Brain pericyte (primary cell): Measurements from ENCODE around the gene ANKLE1.
"Not testable (repeated sequence)": the region's sequence is repeated elsewhere in the genome, so short reads cannot be mapped to it uniquely, and the experiment has no call there.

ENCODE experiments used
- DNase-seq: peaks from one replicate; pipeline ENCODE4 v3.0.0-alpha.2; 2012; ENCODE audit warnings: low read depth, low spot score

Gene ANKLE1

DNA sequence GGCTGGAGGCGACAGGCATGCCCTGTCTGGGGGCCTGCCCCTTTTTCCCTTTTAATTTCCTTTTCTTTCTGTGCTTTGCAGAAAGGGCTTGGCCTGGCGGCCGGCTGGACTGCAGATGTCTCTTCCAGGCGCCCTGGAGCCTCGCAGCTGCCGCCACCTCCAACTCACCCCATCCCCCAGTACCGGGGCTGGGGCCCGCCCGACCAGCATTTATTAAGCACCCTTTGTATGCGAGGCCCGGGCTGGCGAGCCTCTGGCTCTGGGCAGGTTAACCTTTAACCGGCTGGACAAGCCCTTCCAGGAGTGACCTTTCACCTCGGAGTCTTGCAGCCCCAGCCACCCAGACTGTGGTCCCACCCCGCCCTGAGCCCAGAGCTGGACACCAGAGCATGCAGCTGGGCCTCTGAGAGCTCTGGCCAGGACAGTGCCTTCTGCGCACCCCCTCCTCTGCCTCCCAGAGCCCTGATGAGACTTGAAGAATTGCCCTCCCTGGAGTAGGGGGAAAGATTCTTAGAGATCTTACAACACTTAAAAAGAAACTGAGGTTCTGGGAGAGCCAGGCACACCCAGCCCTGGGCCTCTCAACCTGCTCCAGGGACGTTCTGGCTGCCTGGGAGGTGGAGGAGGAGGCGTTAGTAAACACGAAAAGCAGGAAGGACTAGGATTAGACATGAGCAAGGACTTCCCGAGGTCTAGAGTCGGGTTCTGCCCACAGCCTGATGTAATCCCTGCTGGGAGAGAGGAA, 34.8 kb upstream of the ANKLE1 start:
- peak; percentile 45 for DNase-seq

DNA sequence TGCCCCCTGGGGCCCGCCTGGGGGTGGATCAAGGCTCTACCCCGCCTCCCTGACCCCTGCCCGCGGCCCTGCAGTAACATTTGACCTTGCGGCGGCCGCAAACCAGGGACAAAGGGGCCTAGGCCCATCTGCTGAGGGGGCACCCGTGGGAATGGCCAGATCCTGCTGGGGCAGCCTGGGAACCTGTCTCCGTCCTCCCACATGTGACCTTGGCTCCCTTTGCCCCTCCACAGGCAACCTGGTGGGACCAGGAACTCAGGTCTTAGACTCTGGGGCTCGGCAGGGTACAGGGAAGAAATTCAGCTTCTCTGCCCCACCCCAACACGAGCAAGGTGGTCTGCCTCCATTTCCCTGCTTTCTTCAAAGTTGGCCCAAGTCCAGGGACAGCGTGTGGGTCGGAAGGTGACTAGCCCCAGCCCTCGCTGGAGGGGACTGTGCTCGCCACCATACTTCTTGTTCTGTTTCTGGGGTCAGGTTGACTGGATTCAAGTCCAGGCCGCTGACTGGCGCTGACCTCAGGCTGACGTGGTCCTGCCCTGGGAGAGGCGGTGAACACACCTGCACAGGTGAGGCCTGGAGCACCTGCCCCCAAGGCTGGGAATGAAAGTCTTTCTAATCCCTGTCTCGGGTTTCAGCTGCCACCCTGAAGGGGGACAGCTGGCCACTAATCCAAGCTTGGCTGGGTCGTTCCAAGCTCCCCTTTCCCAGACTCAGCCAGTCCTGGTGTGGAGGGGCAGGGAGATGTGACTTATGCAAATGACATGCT, 33.5 kb upstream of the ANKLE1 start:
- DNase-seq: no peak

DNA sequence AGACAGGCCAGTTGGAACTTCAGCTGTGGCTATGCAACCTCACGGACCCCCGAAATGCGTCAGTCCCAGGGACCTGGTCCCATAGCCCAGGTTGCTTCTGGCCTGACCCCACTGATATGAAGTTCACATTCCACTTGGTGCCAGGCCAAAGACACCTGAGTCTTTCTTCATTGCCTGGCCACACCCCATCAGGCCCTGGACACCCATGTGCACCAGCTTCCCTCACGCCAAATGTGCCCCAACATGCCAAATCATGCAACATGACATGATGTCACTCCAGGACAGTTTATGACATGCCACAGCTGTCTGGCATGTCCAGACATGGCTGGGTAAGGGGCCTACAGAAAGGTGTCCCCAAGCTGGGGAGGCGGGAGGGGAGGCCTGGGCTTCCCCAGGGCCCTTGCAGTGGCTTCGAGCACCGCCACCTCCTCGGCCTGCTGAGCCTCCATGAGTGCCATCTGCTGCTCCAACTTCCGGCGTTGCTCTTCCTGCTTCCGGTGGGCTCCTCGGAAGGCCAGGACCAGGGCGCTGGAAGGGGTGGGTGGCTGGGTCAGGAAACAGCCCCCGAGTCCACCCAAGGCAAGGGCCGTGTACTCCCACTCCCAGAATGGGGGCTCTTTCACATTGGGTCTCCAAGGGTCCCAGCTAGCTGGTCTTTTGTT, 31.7 kb upstream of the ANKLE1 start:
- DNase-seq: no peak

DNA sequence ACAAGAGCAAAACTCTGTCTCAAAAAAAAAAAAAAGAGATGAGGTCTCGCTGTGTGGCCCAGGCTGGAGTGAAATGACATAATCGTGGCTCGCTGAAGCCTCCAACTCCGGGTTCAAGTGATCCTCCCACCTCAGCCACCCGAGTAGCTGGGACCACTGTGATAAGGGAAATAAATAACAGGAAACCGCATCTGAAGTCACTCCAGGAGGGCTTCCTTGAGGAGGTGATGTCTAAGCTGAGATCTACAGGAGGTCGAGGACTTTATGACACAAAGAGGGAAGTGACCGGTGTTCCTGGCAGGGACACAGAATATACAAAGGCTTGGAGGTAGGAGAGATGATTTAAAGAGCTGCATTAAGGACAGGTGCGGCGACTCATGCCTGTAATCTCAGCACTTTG, 27.1 kb upstream of the ANKLE1 start:
- DNase-seq: no peak

DNA sequence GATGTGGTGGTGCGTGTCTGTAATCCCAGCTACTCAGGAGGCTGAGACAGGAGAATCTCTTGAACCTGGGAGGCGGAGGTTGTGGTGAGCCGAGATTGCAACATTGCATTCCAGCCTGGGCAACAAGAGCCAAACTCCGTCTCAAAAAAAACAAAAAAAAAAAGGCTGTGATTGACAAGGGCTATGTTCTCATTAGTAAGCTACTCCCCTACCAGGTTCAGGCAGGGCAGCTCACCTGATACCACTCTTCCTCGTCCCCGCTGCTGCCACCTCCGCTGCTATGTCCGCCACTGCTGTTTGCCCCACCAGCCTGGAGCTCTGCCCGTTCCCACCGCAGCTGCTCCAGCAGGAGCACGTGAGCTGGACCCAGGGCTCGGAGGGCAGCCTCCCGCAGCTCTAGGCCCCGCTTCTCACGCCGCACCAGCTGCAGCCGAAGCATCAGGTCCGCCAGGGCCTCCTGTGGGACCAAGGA, 26.5 kb upstream of the ANKLE1 start:
- DNase-seq: no peak

DNA sequence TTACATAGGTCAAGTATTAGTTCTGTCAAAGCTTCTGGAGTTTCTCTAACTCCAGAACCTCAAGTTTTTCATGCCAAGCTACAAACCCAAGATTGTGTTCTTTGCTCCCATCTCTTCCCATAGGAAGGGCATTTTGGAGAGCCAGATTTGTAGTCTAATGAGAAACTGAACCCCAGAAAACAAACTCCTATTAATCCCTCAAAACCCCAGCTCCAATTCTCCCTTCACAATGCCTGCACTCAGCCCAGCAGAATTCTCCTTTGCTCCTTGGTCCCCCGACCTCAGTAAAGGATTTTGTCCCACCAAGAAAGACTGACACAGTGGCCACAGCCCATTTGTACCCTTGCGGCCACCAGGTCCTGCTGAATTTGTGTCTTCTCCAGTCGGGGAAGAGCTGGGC, 25.6 kb upstream of the ANKLE1 start:
- DNase-seq: no peak

DNA sequence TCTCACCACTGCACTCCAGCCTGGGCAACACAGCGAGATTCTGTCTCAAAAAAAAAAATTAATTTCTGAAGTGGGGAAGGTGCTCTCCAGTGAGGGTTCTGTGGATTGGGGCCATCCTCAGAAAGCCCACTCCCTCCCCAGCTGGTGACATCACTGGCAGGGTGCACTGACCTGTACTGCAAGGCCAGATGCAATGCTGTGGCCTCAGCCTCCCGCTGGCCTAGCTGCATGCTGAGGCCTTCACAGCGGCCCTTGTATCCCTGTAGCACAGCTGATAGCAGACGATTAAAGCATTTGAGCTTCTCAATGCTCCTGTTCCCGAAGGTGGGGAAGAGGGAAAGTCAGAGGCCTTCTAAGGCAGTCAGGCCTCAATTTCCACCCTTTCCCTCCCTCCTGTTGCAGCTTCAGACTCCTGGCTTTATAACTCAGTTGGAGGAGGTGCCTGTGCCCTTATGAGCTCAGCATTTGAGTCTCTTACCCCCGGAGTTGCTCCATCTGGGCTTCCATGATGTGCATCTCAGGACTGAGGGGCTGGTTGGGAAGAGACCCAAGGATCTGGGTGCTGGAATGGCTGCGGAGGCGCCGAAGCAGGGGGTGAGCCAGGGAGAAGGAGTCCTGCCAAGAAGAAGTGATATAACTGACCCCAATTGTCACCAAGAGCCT, 22.5 kb upstream of the ANKLE1 start:
- no peak for DNase-seq

DNA sequence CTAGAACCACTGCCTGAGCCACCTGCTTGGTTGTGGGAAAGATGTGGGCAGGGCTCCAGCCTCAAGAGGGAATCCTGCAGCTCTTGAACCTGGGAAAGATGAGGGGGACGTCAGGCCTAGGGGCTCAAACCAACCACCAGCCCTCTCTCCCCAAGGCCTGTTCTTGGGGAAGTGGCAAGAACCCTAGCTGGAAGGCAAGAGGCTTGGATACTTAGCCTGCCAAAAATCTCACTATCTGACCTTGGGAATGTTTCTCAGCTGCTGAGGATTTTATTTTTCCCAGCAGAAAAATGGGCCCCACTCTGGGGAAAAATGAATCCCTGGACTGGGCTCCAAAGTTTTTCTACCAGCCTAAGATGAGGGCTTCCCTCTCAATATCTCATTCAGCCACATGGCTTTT, 21.8 kb upstream of the ANKLE1 start:
- no peak for DNase-seq

DNA sequence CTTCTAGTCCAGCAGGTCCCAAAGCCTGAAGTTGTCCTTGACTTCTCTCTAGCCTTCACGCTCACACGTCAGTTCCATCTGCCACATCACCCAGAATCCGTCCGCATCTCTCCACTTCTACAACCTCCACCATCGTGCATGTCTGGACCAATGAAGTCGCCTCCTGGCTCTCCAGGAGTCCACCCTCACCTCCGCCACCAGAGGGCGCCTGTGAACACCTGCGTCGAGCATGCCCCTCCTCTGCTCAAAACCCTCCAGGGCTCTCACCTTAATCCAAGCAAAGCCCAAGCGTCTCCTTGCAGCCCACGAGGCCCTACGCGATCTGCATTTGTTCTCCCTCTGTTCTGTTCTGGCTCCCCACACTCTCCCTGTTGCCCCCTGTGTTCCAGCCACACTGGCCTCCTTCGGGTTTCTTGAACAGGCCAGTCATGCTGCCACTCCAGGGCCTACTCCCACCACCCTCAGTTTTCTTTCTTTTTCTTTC, 20.8 kb upstream of the ANKLE1 start:
- DNase-seq: no peak

DNA sequence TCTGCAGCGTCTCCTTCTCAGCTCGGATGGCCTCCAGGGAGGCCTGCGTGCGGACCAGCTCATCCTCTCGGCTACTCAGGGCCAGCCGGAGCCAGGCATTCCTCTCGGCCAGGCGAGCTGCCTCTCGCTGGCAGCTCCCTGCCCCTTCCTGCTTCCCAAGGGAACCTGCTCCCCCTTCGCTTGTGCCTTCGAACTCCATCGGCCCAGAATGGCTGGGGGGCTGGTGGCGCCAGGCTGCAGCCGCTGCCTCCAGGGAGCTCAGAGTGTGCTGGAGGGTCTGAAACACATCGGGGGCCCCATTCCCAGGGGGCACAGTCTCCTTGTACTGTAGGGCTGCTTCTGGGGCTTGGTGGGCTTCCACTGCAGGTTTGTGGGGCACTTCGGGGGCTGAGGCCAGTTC, 19.1 kb upstream of the ANKLE1 start:
- DNase-seq: no peak

DNA sequence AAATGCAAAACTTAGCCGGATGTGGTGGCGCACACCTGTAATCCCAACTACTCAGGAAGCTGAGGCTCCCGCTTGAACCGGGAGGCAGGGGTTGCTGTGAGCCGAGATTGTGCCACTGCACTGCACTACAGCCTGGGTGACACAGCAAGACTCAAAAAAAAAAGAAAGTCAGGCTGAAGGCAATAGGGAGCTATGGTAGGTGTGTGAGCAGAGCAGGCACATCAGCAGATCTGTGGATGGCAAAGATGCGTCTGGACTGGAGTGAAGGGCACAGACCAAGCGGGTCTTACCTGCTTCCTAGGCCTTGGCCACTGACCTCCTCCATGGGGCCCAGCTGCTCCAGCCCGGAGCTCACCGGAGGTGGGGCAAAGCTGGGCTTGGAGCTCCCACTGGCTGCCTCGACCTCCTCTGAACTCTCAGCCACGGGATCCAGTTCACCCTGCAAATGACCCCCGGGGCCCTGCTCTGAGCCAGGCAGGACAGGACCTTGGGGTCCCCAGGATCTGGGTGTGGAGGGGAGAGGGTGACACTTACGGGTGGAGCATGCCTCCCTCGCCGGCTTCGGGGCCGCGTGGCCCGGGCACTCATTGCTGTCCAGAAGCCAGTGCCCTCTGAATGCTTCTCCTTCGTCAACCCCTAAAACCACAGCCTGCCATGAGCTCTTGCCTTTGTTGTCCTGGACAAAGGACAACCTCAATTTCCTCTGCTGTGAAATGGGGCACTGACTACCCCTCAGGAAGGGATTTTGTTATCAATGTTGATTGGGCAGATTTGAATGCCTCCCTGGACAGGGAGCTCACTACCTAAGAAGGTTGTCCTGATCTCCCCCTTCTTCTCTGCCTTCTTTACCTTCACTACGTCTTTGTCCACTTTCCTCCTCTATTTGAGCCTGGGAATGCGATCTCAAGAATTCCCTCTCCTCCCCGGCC, 17.7 kb upstream of the ANKLE1 start:
- no peak for DNase-seq

DNA sequence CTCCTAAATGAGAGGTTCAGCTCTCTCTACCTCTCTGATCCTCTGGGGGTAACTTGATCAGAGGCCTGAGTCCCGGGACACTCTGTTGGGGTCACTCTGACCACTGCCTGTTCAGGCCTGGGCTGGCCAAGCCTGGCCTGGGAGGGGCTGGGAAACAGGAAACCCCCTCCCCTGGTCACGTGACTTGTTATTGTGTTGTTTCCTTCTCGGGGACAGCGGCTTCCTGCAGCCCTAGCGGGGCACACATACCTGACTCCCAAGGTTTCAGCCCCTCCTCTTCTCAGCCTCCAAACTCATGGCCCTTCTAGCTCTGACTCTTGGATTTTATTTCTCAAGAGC, 17.1 kb upstream of the ANKLE1 start, which contains the start of gene USHBP1:
TSS of gene USHBP1 (minus strand) at position 105 of the 339 bp plus-strand sequence. CDS start 446 bp downstream, outside the sequence.
- DNase-seq: no peak

DNA sequence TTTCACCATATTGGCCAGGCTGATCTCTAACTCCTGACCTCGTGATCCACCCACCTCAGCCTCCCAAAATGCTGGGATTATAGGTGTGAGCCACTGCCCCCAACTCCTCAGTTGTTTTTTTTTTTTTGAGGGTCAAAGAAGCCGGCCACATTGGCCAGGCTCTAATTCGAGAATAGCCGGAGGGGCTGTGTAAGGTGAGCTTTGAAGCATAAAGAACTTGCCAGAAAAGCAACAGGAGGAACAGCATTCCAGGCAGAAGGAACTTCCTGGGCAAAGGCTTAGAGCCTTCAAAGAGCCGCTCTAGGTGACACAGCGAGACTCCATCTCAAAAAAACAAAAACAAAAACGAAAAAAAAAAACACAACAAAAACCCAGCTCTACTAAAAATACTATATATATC, 15.7 kb upstream of the ANKLE1 start:
- no peak for DNase-seq

DNA sequence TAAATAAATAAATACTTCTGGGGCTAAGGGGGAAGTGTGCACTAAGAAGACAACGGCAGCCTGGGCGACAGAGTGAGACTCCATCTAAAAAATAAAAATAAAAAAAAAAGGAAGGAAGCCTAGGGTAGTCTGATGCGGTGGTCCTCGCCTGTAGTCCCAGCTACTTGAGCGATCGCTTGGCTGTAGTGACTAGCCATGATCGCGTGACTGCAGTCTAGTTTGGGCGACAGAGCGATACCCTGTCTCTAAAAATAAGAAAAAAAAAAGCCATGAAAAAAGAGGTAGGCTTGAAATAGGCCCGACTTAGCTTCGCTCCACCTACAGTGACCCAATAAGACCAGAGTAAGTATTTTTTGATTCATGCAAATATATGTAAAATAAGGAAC, 15.1 kb upstream of the ANKLE1 start:
- DNase-seq: no peak

DNA sequence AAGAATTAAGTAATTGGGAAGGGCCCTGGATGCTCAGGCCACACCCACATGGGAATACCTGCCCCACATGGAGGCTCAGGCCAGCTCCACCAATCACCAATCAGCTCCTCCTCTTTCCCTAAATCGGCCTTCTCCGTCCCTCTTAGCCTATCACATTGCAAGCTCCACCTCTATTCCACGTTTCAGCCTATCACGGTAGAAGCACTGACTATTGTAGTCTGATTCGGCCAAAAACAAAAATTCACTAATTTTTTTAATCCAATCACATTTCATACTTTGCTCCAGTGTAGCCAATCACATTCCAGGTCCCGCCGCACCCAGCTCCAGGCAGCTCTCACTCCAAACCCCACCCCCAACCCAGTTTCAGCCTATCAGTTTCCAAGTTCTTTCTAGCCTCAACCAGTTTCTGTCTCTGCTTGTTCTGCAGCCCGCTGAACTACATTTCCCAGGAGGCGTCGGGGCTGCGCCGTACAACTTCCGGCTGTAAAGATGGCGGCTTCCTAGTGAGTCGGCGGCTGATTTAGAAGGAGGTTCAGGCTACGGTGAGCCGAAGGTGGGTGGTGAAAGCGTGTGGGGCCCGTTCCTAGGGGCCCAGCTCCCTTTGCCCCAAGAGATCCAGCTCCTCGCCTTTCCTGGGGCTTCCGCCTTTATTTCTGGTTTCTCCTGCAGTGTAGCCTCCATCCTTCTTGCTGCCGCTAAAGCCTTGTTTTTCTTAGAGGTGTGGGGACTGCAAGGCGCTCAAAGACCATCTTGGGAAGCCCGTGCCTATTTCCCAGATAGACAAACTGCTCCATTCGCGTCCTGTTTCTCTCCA, 14.5 kb upstream of the ANKLE1 start, which contains the start of gene BABAM1:
TSS of gene BABAM1 (plus strand) at position 469 of the 814 bp plus-strand sequence. CDS start 1,364 bp downstream, outside the sequence.
- DNase-seq: peak; percentile 95

DNA sequence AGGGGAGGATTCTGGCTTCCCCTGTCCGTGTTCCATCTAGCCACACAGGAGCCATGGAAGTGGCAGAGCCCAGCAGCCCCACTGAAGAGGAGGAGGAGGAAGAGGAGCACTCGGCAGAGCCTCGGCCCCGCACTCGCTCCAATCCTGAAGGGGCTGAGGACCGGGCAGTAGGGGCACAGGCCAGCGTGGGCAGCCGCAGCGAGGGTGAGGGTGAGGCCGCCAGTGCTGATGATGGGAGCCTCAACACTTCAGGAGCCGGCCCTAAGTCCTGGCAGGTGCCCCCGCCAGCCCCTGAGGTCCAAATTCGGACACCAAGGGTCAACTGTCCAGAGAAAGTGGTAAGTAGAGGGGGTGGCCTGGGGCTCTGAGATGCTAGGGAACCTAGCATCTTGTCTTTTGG, 12.9 kb upstream of the ANKLE1 start:
- no peak for DNase-seq

DNA sequence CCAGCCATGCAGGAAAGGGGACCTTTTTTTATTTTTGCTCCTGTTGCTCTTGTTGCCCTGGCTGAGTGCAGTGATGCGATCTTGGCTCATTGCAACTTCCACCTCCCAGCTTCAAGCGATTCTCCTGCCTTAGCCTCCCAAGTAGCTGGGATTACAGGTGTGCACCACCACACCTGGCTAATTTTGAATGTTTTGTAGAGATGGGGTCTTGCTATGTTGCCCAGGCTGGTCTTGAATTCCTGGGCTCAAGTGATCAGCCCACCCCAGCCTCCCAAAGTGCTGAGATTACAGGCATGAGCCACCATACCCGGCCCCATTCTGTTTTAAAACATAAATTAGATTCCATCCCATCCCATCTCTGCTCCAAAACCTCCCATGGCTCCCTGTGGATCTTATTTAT, 6.8 kb upstream of the ANKLE1 start:
- DNase-seq: not testable (repeated sequence)

DNA sequence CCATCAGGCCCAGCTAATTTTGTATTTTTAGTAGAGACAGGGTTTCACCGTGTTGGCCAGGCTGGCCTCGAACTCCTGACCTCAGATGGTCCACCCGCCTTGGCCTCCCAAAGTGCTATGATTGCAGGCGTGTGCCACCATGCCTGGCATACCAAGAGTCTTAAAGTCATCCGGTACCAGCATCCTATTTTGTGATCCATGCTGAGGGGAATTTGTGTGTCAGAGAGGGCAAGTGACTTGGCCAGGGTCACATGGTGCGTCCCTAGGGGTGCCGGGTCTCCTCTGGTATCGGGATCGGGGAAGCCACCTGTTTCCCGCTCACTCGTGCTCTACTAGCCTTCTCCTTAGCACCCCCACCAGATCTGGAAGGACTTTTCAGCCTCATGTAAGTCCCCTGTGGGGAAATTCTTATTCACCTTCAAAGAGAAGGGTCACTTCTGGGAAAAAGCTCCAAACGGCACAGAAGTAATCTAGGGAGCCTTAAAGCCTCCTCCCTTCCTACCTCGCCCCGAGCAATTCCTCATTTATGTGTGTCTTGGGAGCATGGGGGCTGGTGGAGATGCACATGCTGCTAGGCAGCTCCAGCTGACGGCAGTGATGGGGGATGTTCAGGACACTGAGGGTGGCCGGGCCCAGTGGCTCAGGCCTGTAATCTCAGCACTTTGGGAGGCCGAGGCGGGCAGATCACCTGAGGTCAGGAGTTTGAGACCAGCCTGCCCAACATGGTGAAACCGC, 6.1 kb upstream of the ANKLE1 start:
- no peak for DNase-seq

DNA sequence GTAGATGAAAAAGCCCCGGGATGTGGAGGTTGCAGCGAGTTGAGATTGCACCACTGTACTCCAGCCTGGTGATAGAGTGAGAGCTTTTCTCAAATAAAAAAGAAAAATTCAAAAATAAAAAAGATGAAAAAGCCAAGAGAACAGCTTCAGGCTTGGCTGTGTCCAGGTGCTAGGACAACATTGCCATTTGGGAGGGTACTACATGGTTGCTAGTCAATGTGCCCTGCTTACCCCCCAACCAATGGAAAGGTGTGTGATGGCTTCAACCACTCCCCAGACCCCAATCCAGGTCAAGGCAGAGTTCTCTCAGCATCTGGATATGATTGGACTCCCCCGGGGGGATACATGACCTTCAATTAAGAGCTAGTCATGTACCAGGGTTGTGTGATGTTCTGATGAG, 2.3 kb upstream of the ANKLE1 start:
- DNase-seq: no peak
